DND-41 (cell line): ENCODE data around the gene SNRNP200.

Source experiments
- ATAC-seq: fragments of 200-7000 bp; cut with Tn5 transposase; 3 replicates; pipeline ENCODE4 v1.9.1; 2021; ENCODE audit warnings: low read depth; ENCODE audit not compliant: insufficient read depth
- DNase-seq: peaks from one replicate; pipeline ENCODE4 v3.0.0-alpha.2; 2020
- H2AFZ ChIP-seq: 2 replicates; pipeline ENCODE4 v1.6.0; 2012; ENCODE audit warnings: low read depth, low read length
- H3K27ac ChIP-seq: 2 replicates; pipeline ENCODE4 v1.5.1; 2012; ENCODE audit warnings: low read length, inconsistent platforms
- H3K27me3 ChIP-seq: fragments of 200-600 bp; sonication (generic); 2 replicates; pipeline ENCODE4 v1.6.0; 2012; ENCODE audit warnings: low read length, mild to moderate bottlenecking, inconsistent platforms; ENCODE audit not compliant: insufficient read depth, poor library complexity
- H3K36me3 ChIP-seq: 2 replicates; pipeline ENCODE4 v1.5.1; 2012; ENCODE audit warnings: low read length, inconsistent platforms; ENCODE audit not compliant: insufficient read depth
- H3K4me1 ChIP-seq: 2 replicates; pipeline ENCODE4 v1.5.1; 2012; ENCODE audit warnings: mild to moderate bottlenecking, low read length; ENCODE audit not compliant: insufficient read depth
- H3K4me2 ChIP-seq: 2 replicates; pipeline ENCODE4 v1.6.0; 2012; ENCODE audit warnings: mild to moderate bottlenecking, moderate library complexity, low read length, inconsistent platforms; ENCODE audit not compliant: insufficient read depth
- H3K4me3 ChIP-seq, 2 experiments: fragments of 200-600 bp in 1 of 2; shearing (Covaris generic) in 1 of 2; 2 replicates each; pipeline ENCODE4 v1.5.1; 2012 to 2016; ENCODE audit warnings: inconsistent platforms in 2 of 2, low read length in 2 of 2, mild to moderate bottlenecking in 2 of 2, low read depth in 1 of 2, moderate library complexity in 1 of 2
- H3K79me2 ChIP-seq: 2 replicates; pipeline ENCODE4 v1.6.0; 2012; ENCODE audit warnings: low read length, inconsistent platforms; ENCODE audit not compliant: insufficient read depth
- H3K9ac ChIP-seq: 2 replicates; pipeline ENCODE4 v1.6.0; 2012; ENCODE audit warnings: low read depth, mild to moderate bottlenecking, inconsistent platforms, low read length, moderate library complexity
- H3K9me3 ChIP-seq: 2 replicates; pipeline ENCODE4 v1.5.1; 2012; ENCODE audit warnings: low read length, moderate library complexity, mild to moderate bottlenecking, inconsistent platforms; ENCODE audit not compliant: insufficient read depth, severe bottlenecking
- H4K20me1 ChIP-seq: 2 replicates; pipeline ENCODE4 v1.6.0; 2012; ENCODE audit warnings: low read length; ENCODE audit not compliant: insufficient read depth
- EZH2 ChIP-seq: IDR thresholded peaks from 3 replicates; pipeline ENCODE4 v1.6.1; 2012; ENCODE audit warnings: borderline replicate concordance, low read depth, mild to moderate bottlenecking, moderate library complexity, low read length, inconsistent platforms; ENCODE audit not compliant: severe bottlenecking
- TF ChIP-seq, protein P1 (sequence below): IDR thresholded peaks from 2 replicates; pipeline ENCODE4 v1.5.1; 2012; ENCODE audit warnings: borderline replicate concordance, low read length, moderate library complexity, mild to moderate bottlenecking; ENCODE audit not compliant: poor library complexity, severe bottlenecking; ENCODE audit errors: extremely low read depth

SNRNP200 gene

DNA sequence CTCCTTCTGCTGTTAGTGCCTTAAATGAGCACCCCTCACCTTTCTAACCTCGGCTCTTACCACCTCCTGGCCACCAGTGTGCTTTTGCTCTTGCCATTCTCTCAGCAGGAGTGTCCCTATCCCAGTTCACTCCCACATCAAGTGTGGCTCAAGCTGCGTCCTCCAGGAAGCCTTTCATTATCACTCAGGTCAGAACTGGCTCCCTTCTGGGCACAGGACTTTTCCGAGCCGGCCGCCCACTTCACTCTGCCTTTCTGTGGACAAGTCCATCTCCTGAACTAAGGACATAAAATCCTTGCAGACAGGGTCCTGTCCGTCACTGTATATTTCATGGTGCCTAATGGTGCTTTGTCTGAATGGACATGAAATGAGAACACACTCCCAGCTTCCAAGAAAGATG lies 55.2 kb downstream of the SNRNP200 start:
- TF ChIP-seq EZH2: no peak
- TF ChIP-seq, protein P1, sequence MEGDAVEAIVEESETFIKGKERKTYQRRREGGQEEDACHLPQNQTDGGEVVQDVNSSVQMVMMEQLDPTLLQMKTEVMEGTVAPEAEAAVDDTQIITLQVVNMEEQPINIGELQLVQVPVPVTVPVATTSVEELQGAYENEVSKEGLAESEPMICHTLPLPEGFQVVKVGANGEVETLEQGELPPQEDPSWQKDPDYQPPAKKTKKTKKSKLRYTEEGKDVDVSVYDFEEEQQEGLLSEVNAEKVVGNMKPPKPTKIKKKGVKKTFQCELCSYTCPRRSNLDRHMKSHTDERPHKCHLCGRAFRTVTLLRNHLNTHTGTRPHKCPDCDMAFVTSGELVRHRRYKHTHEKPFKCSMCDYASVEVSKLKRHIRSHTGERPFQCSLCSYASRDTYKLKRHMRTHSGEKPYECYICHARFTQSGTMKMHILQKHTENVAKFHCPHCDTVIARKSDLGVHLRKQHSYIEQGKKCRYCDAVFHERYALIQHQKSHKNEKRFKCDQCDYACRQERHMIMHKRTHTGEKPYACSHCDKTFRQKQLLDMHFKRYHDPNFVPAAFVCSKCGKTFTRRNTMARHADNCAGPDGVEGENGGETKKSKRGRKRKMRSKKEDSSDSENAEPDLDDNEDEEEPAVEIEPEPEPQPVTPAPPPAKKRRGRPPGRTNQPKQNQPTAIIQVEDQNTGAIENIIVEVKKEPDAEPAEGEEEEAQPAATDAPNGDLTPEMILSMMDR: no peak
- no peaks in the 10 kb centered on the region for H3K4me1 ChIP-seq
- H4K20me1 ChIP-seq: no peaks in the 10 kb centered on the region
- H3K4me2 ChIP-seq: no peak overlapping the region
- peaks cover 41% of the 10 kb centered on the region for H3K36me3 ChIP-seq
- H3K27ac ChIP-seq: no peak overlapping the region
- DNase-seq (no peak), ATAC-seq (no peak)
- H2AFZ ChIP-seq: no peak overlapping the region
- H3K79me2 ChIP-seq: no peaks in the 10 kb centered on the region
- H3K27me3 ChIP-seq: no peaks in the 10 kb centered on the region
- no peak overlapping the region for H3K9ac ChIP-seq
- H3K9me3 ChIP-seq: no peaks in the 10 kb centered on the region
- H3K4me3 ChIP-seq: no peak overlapping the region

DNA sequence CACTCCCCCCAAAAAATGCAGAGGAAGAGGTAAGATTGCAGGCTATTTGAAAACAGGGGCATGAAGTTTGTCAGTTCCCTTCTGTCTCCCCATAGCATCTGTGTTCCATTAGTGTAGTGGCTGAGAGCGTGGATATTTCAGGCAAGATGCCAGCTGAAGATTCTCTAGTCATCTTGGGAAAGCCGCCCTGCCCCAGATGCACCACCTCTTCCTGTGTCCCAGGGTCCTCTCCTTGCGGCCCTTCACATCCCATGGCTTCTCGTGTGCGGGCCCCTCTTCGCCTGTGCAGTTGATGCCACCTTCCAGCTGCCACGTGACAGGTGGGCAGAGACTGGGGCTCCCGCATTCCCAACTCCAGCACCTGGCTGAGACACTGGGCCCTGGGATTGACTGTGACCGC lies 55.7 kb downstream of the SNRNP200 start:
- Histone ChIP-seq H3K27ac (no peak overlapping the region), H3K4me3 (no peak overlapping the region), H3K27me3 (no peaks in the 10 kb centered on the region), H3K9ac (no peak overlapping the region), H3K9me3 (no peaks in the 10 kb centered on the region), H2AFZ (no peak overlapping the region), H3K36me3 (peaks cover 36% of the 10 kb centered on the region), H3K4me2 (no peak overlapping the region), H4K20me1 (no peaks in the 10 kb centered on the region), H3K79me2 (no peaks in the 10 kb centered on the region), H3K4me1 (no peaks in the 10 kb centered on the region)
- TF ChIP-seq, protein P1: no peak
- TF ChIP-seq EZH2: no peak
- DNase-seq (no peak), ATAC-seq (no peak)

GRCh38 chr2:96248624-96249023 lies 56.7 kb downstream of the SNRNP200 start:
- no peak for TF ChIP-seq EZH2

GRCh38 chr2:96247896-96248295 lies 57.5 kb downstream of the SNRNP200 start:
- no peak overlapping the region for H3K27ac ChIP-seq
- no peaks in the 10 kb centered on the region for H3K27me3 ChIP-seq
- no peaks in the 10 kb centered on the region for H4K20me1 ChIP-seq
- no peak overlapping the region for H3K9ac ChIP-seq
- ATAC-seq: no peak
- TF ChIP-seq EZH2: no peak
- TF ChIP-seq, protein P1: no peak
- H3K36me3 ChIP-seq: peaks cover 18% of the 10 kb centered on the region
- DNase-seq: no peak
- no peaks in the 10 kb centered on the region for H3K9me3 ChIP-seq
- H3K4me2 ChIP-seq: no peak overlapping the region
- no peak overlapping the region for H2AFZ ChIP-seq
- no peak overlapping the region for H3K4me3 ChIP-seq
- H3K79me2 ChIP-seq: no peaks in the 10 kb centered on the region
- H3K4me1 ChIP-seq: no peaks in the 10 kb centered on the region

More at GRCh38 chr2:96248624-96249023, 56.7 kb downstream of the SNRNP200 start:
- no peak overlapping the region for H3K4me3 ChIP-seq
- no peaks in the 10 kb centered on the region for H3K79me2 ChIP-seq
- no peak overlapping the region for H2AFZ ChIP-seq
- H3K27me3 ChIP-seq: no peaks in the 10 kb centered on the region
- peaks cover 25% of the 10 kb centered on the region for H3K36me3 ChIP-seq
- no peak overlapping the region for H3K9ac ChIP-seq
- H3K4me2 ChIP-seq: no peak overlapping the region
- no peaks in the 10 kb centered on the region for H3K4me1 ChIP-seq
- ATAC-seq: peak; percentile 22; the same call in 2 of the 3 replicates
- DNase-seq: no peak
- H3K9me3 ChIP-seq: no peaks in the 10 kb centered on the region
- no peaks in the 10 kb centered on the region for H4K20me1 ChIP-seq
- H3K27ac ChIP-seq: no peak overlapping the region
